OCI-LY3 (cell line): ENCODE measurements around the gene REEP6.

ENCODE experiments used
- H2AFZ ChIP-seq: fragments of 200-600, 300-600 bp; shearing (Covaris generic); 2 replicates; pipeline ENCODE4 v1.6.0; 2014; ENCODE audit warnings: antibody characterized with exemption, low read depth, low read length
- H3K27ac ChIP-seq: fragments of 200-600, 300-600 bp; sonication (generic); 2 replicates; pipeline ENCODE4 v1.5.1; 2014; ENCODE audit warnings: mild to moderate bottlenecking, low read length, moderate library complexity, mixed read lengths
- H3K27me3 ChIP-seq: fragments of 200-600, 300-600 bp; sonication (generic); 2 replicates; pipeline ENCODE4 v1.6.1; 2014; ENCODE audit warnings: low read depth, low read length, mixed read lengths
- H3K36me3 ChIP-seq: fragments of 200-600, 300-600 bp; sonication (generic); replicated peaks from 2 replicates; pipeline ENCODE3; 2014; ENCODE audit warnings: low read depth, low read length, mixed read lengths
- H3K4me1 ChIP-seq: fragments of 300-600, 200-600 bp; sonication (generic); 2 replicates; pipeline ENCODE4 v1.6.1; 2014; ENCODE audit warnings: low read length, mixed read lengths
- H3K4me2 ChIP-seq: fragments of 200-600, 300-600 bp; sonication (generic); 2 replicates; pipeline ENCODE4 v1.6.1; 2014; ENCODE audit warnings: low read length, mixed read lengths
- H3K4me3 ChIP-seq: fragments of 300-600, 200-600 bp; sonication (generic); 2 replicates; pipeline ENCODE4 v1.5.1; 2014; ENCODE audit warnings: antibody characterized with exemption, mild to moderate bottlenecking, low read length, moderate library complexity
- H3K79me2 ChIP-seq: fragments of 300-600, 200-600 bp; shearing (Covaris generic); 2 replicates; pipeline ENCODE4 v1.6.1; 2014; ENCODE audit warnings: mild to moderate bottlenecking, low read length, mixed read lengths
- H3K9ac ChIP-seq: fragments of 300-600, 200-600 bp; shearing (Covaris generic); 2 replicates; pipeline ENCODE4 v1.6.0; 2014; ENCODE audit warnings: mild to moderate bottlenecking, low read length, moderate library complexity
- H3K9me3 ChIP-seq: fragments of 200-600, 300-600 bp; shearing (Covaris generic); 2 replicates; pipeline ENCODE4 v1.6.1; 2014; ENCODE audit warnings: low read length, mixed read lengths; ENCODE audit not compliant: insufficient read depth
- H4K20me1 ChIP-seq: fragments of 200-600, 300-600 bp; sonication (generic); 2 replicates; pipeline ENCODE4 v1.6.1; 2016; ENCODE audit warnings: low read length, mixed read lengths; ENCODE audit not compliant: insufficient read depth
- CTCF ChIP-seq: fragments of 200-600, 300-600 bp; sonication (generic); IDR thresholded peaks from 2 replicates; pipeline ENCODE4 v1.5.1; 2014; ENCODE audit warnings: antibody characterized with exemption, low read length, low read depth
- EZH2phosphoT487 ChIP-seq: fragments of 200-600 bp; shearing (Covaris generic); IDR thresholded peaks from 2 replicates; pipeline ENCODE4 v1.6.1; 2018; ENCODE audit warnings: antibody characterized with exemption, mixed run types, low read depth

The REEP6 gene

GRCh38 chr19:1466018-1466460 lies 24.9 kb upstream of the REEP6 start:
- TF ChIP-seq CTCF = no peak
- no peak for TF ChIP-seq EZH2phosphoT487
- H3K4me2 ChIP-seq = no peak overlapping the region
- H3K4me1 ChIP-seq = no peaks in the 10 kb centered on the region
- no peaks in the 10 kb centered on the region for H4K20me1 ChIP-seq
- H3K9ac ChIP-seq = no peak overlapping the region
- no peaks in the 10 kb centered on the region for H3K9me3 ChIP-seq
- H3K4me3 ChIP-seq = no peak overlapping the region
- H3K27me3 ChIP-seq = no peaks in the 10 kb centered on the region
- peaks cover 4% of the 10 kb centered on the region for H3K36me3 ChIP-seq
- H3K27ac ChIP-seq = no peak overlapping the region
- no peak overlapping the region for H2AFZ ChIP-seq
- no peaks in the 10 kb centered on the region for H3K79me2 ChIP-seq

GRCh38 chr19:1466461-1467214 lies 24.3 kb upstream of the REEP6 start:
- no peak overlapping the region for H3K27ac ChIP-seq
- H2AFZ ChIP-seq = no peak overlapping the region
- H4K20me1 ChIP-seq = no peaks in the 10 kb centered on the region
- TF ChIP-seq EZH2phosphoT487 (no peak), CTCF (no peak)
- H3K9me3 ChIP-seq = no peaks in the 10 kb centered on the region
- no peaks in the 10 kb centered on the region for H3K27me3 ChIP-seq
- H3K9ac ChIP-seq = no peak overlapping the region
- peaks cover 4% of the 10 kb centered on the region for H3K36me3 ChIP-seq
- no peak overlapping the region for H3K4me3 ChIP-seq
- H3K79me2 ChIP-seq = no peaks in the 10 kb centered on the region
- H3K4me1 ChIP-seq = no peaks in the 10 kb centered on the region
- no peak overlapping the region for H3K4me2 ChIP-seq

GRCh38 chr19:1467215-1467489 lies 23.8 kb upstream of the REEP6 start:
- Histone ChIP-seq H3K27me3 (no peaks in the 10 kb centered on the region), H3K27ac (no peak overlapping the region), H3K79me2 (no peaks in the 10 kb centered on the region), H3K9ac (no peak overlapping the region), H3K4me1 (no peaks in the 10 kb centered on the region), H3K4me3 (no peak overlapping the region), H3K4me2 (no peak overlapping the region), H4K20me1 (0 out of 2 replicates have a peak, but pooled peaks cover 4% of the 10 kb centered on the region), H3K36me3 (peaks cover 4% of the 10 kb centered on the region), H3K9me3 (no peaks in the 10 kb centered on the region), H2AFZ (no peak overlapping the region)
- TF ChIP-seq CTCF (no peak), EZH2phosphoT487 (no peak)

GRCh38 chr19:1467490-1468273 lies 23.3 kb upstream of the REEP6 start:
- H4K20me1 ChIP-seq = 0 out of 2 replicates have a peak, but pooled peaks cover 9% of the 10 kb centered on the region
- no peak overlapping the region for H3K4me2 ChIP-seq
- no peaks in the 10 kb centered on the region for H3K4me1 ChIP-seq

More at GRCh38 chr19:1467490-1468273, 23.3 kb upstream of the REEP6 start:
- no peak overlapping the region for H3K9ac ChIP-seq
- H2AFZ ChIP-seq = no peak overlapping the region
- TF ChIP-seq EZH2phosphoT487 (no peak), CTCF (no peak)
- H3K27me3 ChIP-seq = no peaks in the 10 kb centered on the region
- H3K4me3 ChIP-seq = no peak overlapping the region
- peaks cover 4% of the 10 kb centered on the region for H3K36me3 ChIP-seq
- no peaks in the 10 kb centered on the region for H3K79me2 ChIP-seq
- no peaks in the 10 kb centered on the region for H3K9me3 ChIP-seq
- H3K27ac ChIP-seq = no peak overlapping the region
